GM19023 (cell line): Measurements from ENCODE around the gene TMC6.

Experiments
- ATAC-seq: cut with Tn5 transposase; IDR thresholded peaks from one replicate; pipeline ENCODE4 v1.9.1; 2021; ENCODE audit warnings: mild to moderate bottlenecking, moderate library complexity; ENCODE audit not compliant: unreplicated experiment

The TMC6 gene

DNA sequence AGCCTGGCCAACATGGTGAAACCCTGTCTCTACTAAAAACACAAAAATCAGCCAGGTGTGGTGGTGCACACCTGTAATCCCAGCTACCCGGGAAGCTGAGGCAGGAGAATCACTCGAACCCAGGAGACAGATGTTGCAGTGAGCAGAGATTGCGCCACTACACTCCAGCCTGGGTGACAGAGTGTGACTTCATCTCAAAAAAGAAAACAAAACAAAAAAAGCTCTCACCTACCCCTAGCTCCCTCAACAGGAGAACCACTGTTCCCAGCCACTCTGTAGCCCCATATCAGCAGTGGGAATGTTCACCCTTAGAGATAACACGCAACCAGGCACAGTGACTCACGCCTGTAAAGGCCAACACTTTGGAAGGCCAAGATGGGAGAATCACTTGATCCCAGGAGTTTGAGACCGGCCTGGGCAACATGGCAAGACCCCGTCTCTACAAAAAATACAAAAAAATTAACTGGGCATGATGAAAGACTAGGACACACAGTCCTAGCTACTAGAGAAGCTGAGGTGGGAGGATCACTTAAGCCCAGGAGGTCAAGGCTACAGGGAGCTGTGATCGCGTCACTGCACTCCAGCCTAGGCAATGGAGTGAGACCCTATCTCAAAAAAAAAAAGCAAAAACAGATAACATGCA, 7.4 kb upstream of the TMC6 start:
- no peak for ATAC-seq

DNA sequence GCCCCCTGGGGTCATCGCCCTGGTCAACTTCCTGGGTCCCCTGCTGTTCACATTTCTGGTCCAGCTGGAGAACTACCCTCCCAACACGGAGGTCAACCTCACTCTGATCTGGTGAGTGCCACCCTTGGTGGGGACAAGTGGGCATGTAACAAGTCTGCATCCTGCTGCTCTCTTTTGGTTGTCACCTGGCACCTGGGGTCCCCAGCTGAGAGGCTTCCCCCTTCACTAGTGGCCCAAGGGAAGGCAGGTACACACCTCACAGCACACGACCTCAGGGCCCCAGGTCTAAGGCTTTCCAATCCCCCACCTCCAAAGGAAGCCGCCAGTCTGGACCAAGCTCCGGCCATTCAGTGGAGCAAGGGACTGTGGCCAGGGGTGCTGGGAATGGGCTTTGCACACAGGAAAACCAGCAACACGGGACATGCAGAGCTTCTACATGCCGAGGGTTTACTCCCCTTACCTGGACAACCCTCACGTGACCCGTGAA, 6.4 kb upstream of the TMC6 start:
- ATAC-seq, result no peak

DNA sequence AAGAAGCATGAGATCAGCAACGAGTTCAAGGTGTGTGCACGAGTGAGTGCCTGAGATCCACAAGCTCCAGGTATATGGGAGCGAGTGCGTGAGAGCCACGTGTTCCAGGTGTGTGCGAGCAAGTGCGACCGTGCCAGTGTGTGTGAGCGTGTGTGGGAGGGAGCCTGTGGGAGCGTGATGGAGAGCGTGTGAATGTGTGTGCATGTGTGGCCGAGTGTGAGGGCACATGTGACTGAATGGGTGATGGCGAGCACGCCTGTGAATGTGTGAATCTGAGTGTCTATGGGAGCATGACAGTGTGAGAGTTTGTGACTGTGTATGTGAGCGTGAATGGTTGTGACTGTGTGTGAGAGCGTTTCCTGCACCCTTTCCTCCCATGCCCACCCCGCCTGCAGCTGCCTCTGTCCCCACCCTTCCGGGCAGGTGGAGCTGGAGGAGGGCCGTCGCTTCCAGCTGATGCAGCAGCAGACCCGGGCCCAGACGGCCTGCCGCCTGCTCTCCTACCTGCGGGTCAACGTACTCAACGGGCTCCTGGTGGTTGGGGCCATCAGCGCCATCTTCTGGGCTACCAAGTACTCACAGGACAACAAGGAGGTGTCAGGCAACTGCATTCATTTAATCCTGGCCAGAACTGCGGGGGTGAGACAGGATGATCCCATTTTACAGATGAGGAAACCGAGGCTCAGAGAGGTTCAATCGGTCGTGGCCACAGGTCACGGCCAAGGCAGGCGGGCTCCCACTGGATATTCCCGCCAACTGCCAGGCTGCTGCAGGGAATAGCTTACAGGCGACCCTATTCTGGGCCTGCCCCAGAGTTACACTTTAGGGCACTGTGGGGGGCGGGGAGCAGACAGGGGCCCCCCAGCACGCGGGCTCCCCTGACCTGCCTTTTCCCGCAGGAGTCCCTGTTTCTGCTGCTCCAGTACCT, 5.7 kb upstream of the TMC6 start:
- no peak for ATAC-seq

DNA sequence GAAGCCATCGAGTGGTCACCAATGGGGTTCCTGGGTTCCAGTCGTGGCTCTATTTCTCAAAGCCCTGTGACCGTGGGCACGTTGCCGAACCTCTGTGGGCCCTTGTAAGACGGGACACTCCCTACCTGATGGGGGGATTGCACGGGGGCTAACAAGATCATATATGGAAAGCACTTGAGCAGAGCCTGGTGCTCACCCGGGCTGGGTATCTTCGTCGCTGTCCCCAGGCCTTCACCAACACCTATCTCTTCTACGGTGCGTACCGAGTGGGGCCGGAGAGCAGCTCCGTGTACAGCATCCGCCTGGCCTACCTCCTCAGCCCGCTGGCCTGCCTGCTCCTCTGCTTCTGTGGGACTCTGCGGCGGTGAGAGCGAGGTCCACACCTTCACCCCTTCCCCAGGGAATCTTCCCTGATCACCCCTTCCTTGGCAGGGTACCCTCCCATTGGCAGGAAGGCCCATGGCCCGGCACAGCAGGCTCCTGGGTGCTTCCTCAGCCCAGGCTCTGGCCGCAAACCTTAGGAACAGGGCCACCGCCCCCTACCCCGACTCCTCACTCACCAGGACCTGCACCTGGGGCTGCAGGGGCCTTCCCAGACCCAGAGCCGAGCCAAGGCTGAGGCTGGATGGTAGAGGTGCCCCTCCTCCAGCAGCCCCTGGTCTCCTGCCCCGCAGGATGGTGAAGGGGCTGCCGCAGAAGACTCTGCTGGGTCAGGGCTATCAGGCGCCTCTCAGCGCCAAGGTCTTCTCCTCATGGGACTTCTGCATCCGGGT, 4.8 kb upstream of the TMC6 start:
- ATAC-seq, result no peak

DNA sequence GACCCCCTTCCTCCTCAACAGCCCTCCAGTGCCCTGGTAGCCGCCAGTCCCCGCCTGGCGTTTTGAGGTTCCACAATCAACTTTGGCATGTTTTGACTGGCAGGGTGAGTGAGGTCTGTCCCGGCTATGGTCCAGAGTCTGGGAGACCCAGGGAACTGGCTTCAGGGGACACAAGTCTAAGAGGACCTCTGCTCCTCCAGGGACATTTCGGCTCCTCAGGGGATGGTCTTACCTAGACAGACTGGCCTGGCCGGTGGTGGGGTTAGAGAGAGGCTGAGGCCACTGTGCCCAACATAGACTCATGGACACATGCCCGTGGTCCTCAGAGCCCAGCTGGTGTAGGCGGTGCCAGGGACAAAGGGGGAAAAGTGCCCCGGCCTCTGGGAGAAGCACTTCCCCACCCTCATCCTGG, 4.2 kb upstream of the TMC6 start:
- no peak for ATAC-seq

DNA sequence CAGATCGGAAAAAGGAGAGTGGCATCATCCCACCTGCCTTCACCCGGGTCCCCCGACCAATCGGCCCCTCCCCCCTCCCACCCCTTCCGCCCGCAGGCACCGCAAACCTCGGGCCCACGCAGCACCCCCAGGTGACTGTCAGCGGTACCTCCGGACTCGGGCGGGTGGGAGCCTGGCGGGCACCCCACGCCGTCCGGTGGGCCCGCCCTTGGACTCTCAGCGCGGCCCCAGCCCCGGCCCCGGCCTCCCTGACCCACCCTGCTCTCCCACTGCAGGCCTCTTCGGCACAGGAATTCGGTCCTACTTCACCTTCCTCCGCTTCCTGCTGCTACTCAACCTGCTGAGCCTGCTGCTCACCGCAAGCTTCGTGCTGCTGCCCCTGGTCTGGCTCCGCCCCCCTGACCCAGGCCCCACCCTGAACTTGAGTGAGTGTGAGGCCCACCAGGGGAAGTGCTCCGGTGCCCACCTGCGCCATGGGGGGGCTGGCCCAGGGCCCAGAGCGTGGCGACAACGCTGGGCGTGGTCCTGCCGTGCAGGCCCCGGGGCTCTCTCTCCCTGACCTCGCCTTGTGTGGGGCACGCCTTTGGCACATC, 3.6 kb upstream of the TMC6 start:
- no peak for ATAC-seq

DNA sequence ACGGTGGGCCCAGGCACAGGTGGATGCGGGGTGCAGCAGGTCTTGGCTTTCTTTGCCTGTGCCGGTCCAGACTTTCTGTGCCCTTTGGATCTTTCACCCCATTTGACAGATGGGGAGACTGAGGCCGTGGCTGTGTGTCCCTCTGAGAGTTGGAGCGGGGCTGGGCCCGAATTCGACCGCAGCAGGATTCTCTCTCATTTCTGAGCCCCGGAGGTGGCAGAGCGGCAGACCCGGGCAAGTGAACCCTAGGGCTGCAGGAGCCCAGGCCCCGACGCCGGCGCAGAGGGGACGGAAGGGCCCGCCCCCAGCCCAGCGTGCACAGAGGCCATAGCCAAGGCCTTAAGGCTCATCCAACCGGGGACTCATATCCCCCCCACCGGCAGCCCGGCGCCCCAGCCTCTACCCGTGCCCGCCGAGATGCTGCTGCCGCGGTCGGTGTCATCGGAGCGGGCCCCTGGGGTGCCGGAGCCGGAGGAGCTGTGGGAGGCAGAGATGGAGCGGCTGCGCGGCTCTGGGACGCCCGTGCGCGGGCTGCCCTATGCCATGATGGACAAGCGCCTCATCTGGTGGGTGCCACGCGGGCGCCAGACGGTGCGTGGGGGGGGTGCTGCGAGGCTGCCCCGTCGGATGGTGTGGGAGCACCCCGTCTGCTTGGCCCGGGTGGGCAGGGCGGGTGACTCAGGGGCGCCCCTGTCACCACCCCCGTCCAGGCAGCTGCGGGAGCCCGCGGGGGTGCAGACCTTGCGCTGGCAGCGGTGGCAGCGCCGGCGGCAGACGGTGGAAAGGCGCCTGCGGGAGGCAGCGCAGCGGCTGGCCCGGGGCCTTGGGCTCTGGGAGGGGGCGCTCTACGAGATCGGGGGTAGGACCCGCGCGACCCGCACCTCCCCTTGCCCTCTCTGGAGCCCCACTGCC, 2.9 kb upstream of the TMC6 start:
- ATAC-seq, result no peak

DNA sequence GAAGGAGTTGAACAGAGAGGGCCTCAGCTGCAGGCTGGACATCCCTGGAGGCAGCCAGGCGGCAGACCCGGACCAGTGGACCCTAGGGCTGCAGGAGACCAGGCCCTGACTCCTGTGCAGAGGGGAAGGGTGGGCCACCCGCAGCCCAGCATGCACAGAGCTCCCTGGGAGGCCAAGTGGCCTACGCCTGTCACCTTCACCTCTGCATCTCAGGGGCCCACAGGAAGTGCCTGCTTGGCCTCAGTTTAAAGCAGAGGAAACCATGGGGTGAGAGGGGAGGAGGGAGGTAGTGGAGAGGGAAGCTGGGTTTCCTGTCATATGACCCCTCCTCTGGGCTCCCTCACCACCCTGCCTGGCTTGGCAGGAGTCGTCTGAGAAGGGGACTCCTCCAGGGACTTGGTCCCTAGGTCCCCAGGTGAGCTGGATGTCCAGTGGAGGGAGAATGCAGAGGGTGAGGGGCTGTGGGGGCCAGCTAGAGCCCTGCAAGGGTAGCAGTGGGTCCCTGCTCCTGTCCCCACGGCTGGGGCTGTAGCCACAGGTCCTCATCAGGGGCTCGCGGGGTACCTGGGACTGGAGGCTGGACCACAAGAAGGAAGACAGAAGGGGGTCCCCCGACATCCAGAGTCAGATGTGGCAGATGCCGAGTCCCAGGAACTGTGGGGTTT, 2.0 kb upstream of the TMC6 start, which contains the start of gene TMC8:
TSS of gene TMC8 (plus strand) at position 335 of the 665 bp plus-strand sequence. CDS start 818 bp downstream, outside the sequence.
- no peak for ATAC-seq

DNA sequence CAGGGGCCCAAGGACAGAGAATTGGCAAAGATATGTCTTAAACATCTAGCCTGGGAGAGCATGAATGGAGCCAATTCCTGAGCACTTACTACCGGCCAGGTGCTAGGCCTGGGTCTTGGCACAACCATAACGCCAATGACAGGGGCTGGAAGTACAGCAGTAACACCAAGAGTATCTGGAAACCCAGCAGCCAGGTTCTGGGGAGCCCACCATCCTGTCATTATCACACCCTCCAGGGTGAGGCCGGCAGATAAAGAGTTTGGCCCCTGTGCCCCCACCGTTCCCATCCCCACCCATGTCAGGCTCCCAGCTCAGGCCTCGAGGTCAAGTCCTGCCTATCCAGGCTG, 1.5 kb upstream of the TMC6 start:
- no peak for ATAC-seq

DNA sequence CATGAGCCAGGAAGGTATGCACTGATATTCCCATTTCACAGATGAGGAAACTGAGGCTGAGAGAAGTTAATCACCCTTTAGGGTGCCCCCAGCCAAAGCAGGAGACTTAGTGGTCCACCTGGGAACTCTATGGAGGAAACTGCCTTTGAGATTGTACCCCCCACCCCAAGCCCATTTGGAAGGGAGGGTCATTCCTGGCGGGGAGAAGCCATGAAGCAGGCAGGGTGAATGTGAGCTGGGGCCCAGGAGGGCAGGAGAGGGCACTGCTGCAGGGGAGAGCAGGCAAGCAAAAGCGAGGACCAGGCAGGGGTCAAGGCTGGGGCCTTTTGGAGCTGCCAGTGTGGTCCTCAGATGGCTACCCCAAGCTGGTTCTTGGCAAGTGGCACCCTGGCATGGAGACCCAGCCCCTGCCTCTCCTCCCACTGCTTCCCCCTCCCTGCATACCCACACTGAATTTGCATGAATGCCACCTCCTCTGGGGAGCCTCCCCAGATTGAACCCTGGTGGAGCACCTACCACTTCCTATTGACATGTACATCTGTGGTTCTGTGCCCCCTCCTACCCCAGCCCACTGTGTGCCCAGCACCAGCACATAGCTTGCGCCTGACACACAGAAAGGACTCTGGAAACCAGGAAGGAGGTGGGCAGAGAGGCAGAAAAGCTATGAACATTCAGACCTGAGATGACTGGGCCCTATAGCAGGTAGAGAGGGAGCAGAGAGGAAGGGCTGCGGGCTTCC, 965 bp upstream of the TMC6 start:
- no peak for ATAC-seq

DNA sequence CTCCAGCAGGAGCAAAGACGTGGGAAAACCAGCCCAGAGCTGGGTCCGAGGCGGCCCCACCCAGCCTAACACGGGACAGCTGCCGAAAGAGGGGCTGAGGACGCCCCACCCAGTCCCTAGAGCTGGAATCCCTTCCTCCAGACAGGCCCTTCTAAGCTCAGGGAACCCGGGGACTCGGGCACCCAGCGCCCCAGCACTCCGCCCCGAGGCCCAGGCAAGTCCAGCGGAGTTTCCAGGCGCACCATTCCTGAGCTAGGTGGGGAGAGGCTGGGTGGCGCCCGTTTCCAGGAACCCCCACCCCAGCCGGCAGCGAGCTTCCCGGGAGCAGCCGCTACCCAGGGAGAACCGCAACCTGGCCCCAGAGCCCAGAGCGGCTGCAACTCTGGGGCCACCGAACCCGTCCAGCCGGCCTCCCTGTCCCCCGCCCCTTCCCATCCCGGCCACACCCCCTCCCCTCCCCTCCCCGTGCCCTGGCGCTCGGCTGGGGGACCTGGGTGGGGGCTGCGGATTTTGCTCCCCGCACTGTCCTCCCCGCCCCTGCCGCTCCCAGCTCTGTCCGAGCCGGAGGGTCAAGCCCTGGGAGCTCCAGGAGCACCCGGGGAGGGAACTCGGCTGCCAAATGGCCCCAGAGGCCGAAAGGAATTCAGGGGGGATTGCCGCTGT, 536 bp downstream of the TMC6 start:
- ATAC-seq, result no peak

DNA sequence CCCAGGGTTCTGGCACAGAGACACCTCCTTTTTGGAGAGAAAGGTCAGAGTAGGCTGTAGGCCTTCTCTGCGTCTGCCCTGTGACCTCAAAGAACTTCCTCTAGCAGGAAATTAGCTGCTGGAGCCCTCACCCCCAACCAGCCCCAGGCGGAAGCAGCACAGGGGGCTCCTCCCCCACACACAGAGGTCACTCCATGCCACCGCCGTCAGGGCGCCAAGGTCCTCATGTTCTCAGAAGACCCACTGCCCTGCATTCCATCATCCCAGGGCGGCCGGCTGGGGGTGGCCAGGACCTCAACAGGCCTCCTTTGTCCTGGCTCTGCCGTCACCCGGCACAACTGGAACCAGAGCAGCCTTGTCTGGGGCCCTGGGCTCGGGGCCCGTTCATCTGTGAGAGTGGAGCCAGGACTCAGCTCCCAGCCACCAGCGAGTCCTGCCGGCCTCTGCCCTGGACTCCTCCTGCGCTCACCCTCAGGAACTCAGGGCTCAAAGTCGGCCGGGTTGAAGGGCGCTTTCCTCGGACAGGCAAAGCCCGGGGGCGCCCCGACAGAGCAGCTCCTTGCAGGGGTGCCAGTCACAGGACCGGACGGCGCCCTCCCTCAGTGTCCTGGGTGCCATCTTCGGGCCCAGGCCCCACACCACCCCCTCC, 1.2 kb downstream of the TMC6 start:
- no peak for ATAC-seq

DNA sequence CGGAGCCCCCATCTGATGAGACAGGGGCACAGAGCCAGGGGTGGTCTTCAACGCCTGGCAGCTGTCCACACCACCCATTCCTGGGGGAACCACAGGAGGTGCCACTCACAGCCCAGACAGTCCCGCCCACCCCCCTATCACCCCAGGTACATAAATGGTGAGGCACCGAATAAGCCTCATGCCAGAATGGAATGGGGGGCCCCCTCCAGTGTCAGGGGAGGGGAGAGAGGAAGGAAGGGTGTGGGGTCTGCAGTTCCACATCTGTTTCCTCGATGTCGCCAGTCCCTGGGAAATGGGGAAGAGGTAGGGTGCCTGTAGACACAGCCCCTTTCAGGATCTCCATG, 1.7 kb downstream of the TMC6 start:
- no peak for ATAC-seq

DNA sequence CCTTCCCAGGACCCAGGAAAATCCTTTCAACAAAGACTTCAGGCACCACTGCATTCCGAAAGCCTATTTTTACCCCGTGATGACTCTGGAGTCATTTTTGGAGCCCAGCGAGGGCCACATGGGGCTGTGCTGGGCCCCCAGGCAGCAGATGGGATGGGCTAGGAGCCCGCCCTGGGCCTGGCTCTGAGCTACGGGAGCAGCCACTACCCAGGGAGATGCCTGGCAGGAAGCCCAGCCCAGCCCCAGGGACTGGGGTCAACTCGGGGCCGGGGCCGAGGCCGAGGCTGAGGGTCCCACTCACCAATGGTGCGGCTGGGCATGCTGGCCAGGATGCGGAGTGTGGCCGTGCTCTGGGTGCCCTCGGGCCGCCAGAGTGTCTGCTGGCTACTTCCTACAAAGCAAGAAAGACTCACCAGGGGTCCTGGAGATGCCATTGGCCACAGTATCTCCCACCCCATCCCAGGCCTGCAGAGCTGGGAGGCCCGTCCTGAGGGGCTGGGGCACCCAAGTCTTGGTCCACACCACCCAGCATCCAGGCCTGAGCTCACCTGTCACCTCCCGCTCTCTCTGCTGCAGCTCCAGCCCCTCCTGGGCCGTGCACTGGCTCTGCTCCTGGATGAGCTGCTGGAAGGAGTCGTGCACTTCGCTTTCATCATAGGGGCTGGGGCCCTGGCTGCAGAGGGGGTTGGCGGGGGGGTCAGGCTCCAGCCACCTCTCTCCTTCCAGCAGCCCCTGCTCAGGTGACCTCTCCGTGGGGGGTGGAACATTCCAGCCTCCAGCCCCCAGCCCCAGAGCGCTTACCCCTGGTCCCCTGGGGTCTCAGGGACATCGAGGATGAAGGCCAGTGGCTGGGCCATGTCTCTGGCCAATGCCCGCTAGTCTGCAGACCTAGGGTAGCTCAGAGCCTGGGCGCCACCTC, 2.3 kb downstream of the TMC6 start:
- no peak for ATAC-seq

DNA sequence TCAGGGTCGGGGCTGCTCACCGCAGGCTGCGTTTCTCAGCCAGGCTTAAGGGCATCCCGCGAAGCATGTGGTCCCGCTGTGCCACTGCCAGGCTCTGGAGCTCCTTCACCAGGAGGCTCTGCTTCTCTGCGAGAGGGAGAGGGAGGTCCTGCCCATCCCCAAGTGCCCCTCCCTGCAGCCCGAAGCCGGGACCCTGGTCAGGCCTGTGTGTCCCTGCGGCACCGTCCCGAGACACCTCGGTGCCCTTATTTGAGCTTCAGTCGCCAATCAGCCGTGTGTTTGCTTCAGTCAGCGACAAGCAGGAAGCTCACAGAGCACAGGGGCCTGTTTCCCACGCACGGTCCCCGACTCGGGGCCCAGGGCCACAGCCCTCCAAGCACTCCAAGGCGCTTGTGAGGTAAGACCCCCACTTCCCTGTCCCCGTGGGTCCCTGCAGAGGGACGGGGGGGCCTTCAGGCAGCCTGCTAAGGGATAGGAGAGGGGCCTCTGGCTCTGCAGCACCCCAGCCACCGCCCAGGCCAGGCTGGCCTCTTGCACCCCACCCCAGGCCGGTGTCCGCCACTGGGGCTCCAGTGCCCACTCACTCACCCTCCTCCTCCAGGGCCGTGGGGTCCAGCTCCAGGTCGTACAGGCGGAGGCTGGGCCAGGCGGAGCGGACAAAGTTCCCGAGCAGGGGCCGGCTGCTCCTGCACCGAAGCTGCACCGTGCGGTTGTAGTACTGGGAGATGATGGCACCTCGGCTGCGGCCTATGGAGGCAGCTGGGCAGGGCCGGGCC, 3.2 kb downstream of the TMC6 start:
- ATAC-seq, result no peak

DNA sequence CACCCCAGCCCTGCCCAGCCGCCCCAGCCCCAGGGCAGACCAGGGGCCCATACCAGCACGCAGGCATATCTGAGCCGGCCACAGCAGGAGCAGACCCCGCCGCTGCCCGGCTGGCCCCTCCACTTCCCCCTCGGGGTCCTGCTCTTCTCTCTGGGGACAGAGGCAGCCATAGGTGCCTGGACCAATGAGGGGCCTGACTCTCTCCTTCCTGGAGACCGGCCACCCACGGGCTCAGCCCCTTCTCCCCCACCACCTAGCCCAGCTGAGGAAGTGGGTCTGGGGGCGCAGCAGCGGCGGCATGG, 3.8 kb downstream of the TMC6 start:
- ATAC-seq, result no peak
